Measurements from ENCODE around the gene CT47A7.
"Not testable (repeated sequence)": the region's sequence is repeated elsewhere in the genome, so short reads cannot be mapped to it uniquely, and the experiment has no call there.

Gene CT47A7

GRCh38 chrX:120956500-120956899 is at the start of gene CT47A7:
Gene CT47A7, minus strand, starts transcription at chrX:120956600. Its CDS starts 255 bp downstream, at chrX:120956345.
- not testable (repeated sequence) for DNase-seq (ENCODE audit: low read depth)

- DNase-seq (ENCODE audit: low read depth), result no peak
Observed at GRCh38 chrX:121000589-121000988, 44.2 kb upstream of the CT47A7 start.

GRCh38 chrX:120999413-120999812 is 43.0 kb upstream of the CT47A7 start:
- no peak for DNase-seq (ENCODE audit: low read depth)

GRCh38 chrX:120985660-120986059 is 29.3 kb upstream of the CT47A7 start, which contains the start of gene CT47A1:
Gene CT47A1, minus strand, starts transcription at chrX:120985760. Its CDS starts 231 bp downstream, at chrX:120985529.
- not testable (repeated sequence) for DNase-seq (ENCODE audit: low read depth)

All from GM04504 (cell line).